Mesenchymal stem cell (in vitro differentiated cells and primary cell): ENCODE data around the gene LENG9.

ENCODE experiments used
- DNase-seq: peaks from one replicate; pipeline ENCODE4 v3.0.0-alpha.2; 2013
- H2AFZ ChIP-seq: one replicate; pipeline ENCODE4 v1.6.1; 2013; ENCODE audit warnings: low read depth, mild to moderate bottlenecking, control low read depth, inconsistent platforms, low read length, moderate library complexity
- H2AK5ac ChIP-seq: 2 replicates; pipeline ENCODE4 v1.6.1; 2013; ENCODE audit warnings: low read length, moderate library complexity, mild to moderate bottlenecking, inconsistent platforms; ENCODE audit not compliant: severe bottlenecking
- H2BK120ac ChIP-seq: one replicate; pipeline ENCODE4 v1.6.1; 2013; ENCODE audit warnings: low read depth, mild to moderate bottlenecking, inconsistent platforms, low read length, moderate library complexity
- H2BK12ac ChIP-seq, 2 experiments: one replicate each; pipeline ENCODE4 v1.6.1; 2013; ENCODE audit warnings: inconsistent platforms in 2 of 2, low read length in 2 of 2, mild to moderate bottlenecking in 2 of 2, moderate library complexity in 2 of 2, control low read depth in 1 of 2
- H2BK15ac ChIP-seq: one replicate; pipeline ENCODE4 v1.6.1; 2013; ENCODE audit warnings: mild to moderate bottlenecking, low read depth, inconsistent platforms; ENCODE audit not compliant: poor library complexity, severe bottlenecking
- H2BK5ac ChIP-seq: 2 replicates; pipeline ENCODE4 v1.6.1; 2013; ENCODE audit warnings: low read depth, mild to moderate bottlenecking, low read length, control low read depth, inconsistent platforms; ENCODE audit not compliant: poor library complexity, severe bottlenecking
- H3K14ac ChIP-seq, 2 experiments: one replicate each; pipeline ENCODE4 v1.6.1; 2013; ENCODE audit warnings: inconsistent platforms in 2 of 2, low read length in 2 of 2, control low read depth in 1 of 2, mild to moderate bottlenecking in 1 of 2, moderate library complexity in 1 of 2
- H3K18ac ChIP-seq, 2 experiments: one replicate each; pipeline ENCODE4 v1.6.1; 2013; ENCODE audit warnings: inconsistent platforms in 2 of 2, low read length in 2 of 2, control low read depth in 1 of 2, low read depth in 1 of 2, mild to moderate bottlenecking in 1 of 2
- H3K23ac ChIP-seq, 2 experiments: one replicate each; pipeline ENCODE4 v1.6.1; 2013; ENCODE audit warnings: inconsistent platforms in 2 of 2, low read length in 2 of 2, mild to moderate bottlenecking in 2 of 2, moderate library complexity in 2 of 2, control low read depth in 1 of 2
- H3K27ac ChIP-seq: 2 replicates; pipeline ENCODE4 v1.5.1; 2013; ENCODE audit warnings: mild to moderate bottlenecking, moderate library complexity, low read length, control low read depth, inconsistent platforms; ENCODE audit not compliant: poor library complexity, severe bottlenecking
- H3K27me3 ChIP-seq, 2 experiments: 2 replicates each; pipeline versions ENCODE4 v1.6.1 to v1.7.0; 2013; ENCODE audit warnings: low read length in 2 of 2, mild to moderate bottlenecking in 2 of 2, moderate library complexity in 2 of 2, control low read depth in 1 of 2, inconsistent platforms in 1 of 2; ENCODE audit not compliant: control insufficient read depth in 1 of 2, insufficient read depth in 1 of 2
- H3K36me3 ChIP-seq, 2 experiments: 2 replicates each; pipeline versions ENCODE4 v1.6.1 to v1.7.0; 2013; ENCODE audit warnings: low read length in 2 of 2, control low read depth in 1 of 2, inconsistent platforms in 1 of 2, low read depth in 1 of 2, mild to moderate bottlenecking in 1 of 2; ENCODE audit not compliant: insufficient read depth in 2 of 2, control insufficient read depth in 1 of 2
- H3K4ac ChIP-seq, 2 experiments: one replicate each; pipeline ENCODE4 v1.6.1; 2013; ENCODE audit warnings: inconsistent platforms in 2 of 2, low read length in 2 of 2, mild to moderate bottlenecking in 2 of 2, moderate library complexity in 2 of 2, control low read depth in 1 of 2, low read depth in 1 of 2
- H3K4me1 ChIP-seq: 2 replicates; pipeline ENCODE4 v1.6.1; 2013; ENCODE audit warnings: low read depth, low read length, control low read depth; ENCODE audit not compliant: control insufficient read depth, insufficient read depth
- H3K4me2 ChIP-seq: 2 replicates; pipeline ENCODE4 v1.6.1; 2013; ENCODE audit warnings: low read length, mild to moderate bottlenecking, inconsistent platforms; ENCODE audit not compliant: poor library complexity, severe bottlenecking
- H3K4me3 ChIP-seq, 2 experiments: 2 replicates each; pipeline versions ENCODE4 v1.5.1 to v1.7.0; 2013; ENCODE audit warnings: low read length in 2 of 2, mild to moderate bottlenecking in 2 of 2, control low read depth in 1 of 2, low read depth in 1 of 2; ENCODE audit not compliant: insufficient read depth in 1 of 2
- H3K79me1 ChIP-seq: replicated peaks from 2 replicates; pipeline ENCODE4 v1.6.1; 2013; ENCODE audit warnings: mild to moderate bottlenecking, control low read depth, low read length, inconsistent platforms; ENCODE audit not compliant: poor library complexity, severe bottlenecking
- H3K9ac ChIP-seq: 2 replicates; pipeline ENCODE4 v1.7.0; 2013; ENCODE audit warnings: mild to moderate bottlenecking, low read length, moderate library complexity
- H3K9me3 ChIP-seq: 2 replicates; pipeline ENCODE4 v1.7.0; 2013; ENCODE audit warnings: mild to moderate bottlenecking, low read length; ENCODE audit not compliant: control insufficient read depth
- H4K8ac ChIP-seq: one replicate; pipeline ENCODE4 v1.6.1; 2013; ENCODE audit warnings: inconsistent platforms, mild to moderate bottlenecking, low read length, moderate library complexity
- H4K91ac ChIP-seq: one replicate; pipeline ENCODE4 v1.6.1; 2013; ENCODE audit warnings: mild to moderate bottlenecking, low read length, inconsistent platforms
- WGBS: methylation state at CpG from one replicate; pipeline ENCODE4 v1.1.7; 2013; ENCODE audit warnings: mixed read lengths; 5-methylcytosine and 5-hydroxymethylcytosine counted together

Gene LENG9

GRCh38 chr19:54421169-54421516 is 42.4 kb downstream of the LENG9 start:
- peaks cover 59 to 68% of the 10 kb centered on the region in 2 experiments for H3K27me3 ChIP-seq
- H3K27ac ChIP-seq: no peak overlapping the region
- peaks cover 12% of the 10 kb centered on the region for H3K4me1 ChIP-seq
- no peak overlapping the region for H2BK5ac ChIP-seq
- H3K79me1 ChIP-seq: no peaks in the 10 kb centered on the region
- H3K4ac ChIP-seq: no peak overlapping the region
- H3K36me3 ChIP-seq: peaks cover 0 to 6% of the 10 kb centered on the region in 2 experiments
- no peak overlapping the region for H3K23ac ChIP-seq
- no peak overlapping the region for H2BK12ac ChIP-seq
- no peak overlapping the region for H2BK120ac ChIP-seq
- DNase-seq: no peak
- no peak overlapping the region for H3K14ac ChIP-seq
- H3K9me3 ChIP-seq: no peaks in the 10 kb centered on the region
- no peak overlapping the region for H3K4me3 ChIP-seq
- no peak overlapping the region for H2BK15ac ChIP-seq
- H4K91ac ChIP-seq: no peak overlapping the region
- no peak overlapping the region for H3K18ac ChIP-seq
- no peak overlapping the region for H3K4me2 ChIP-seq
- H2AK5ac ChIP-seq: no peak overlapping the region
- H4K8ac ChIP-seq: no peak overlapping the region
- H2AFZ ChIP-seq: no peak overlapping the region
- H3K9ac ChIP-seq: no peak overlapping the region
- WGBS: 63% methylated on average over 5 of the region's 9 CpGs

GRCh38 chr19:54420383-54421168 is 43.0 kb downstream of the LENG9 start:
- Histone ChIP-seq H3K4me2 (no peak overlapping the region), H3K27me3 (peaks cover 64 to 70% of the 10 kb centered on the region in 2 experiments), H3K9ac (no peak overlapping the region), H2BK5ac (no peak overlapping the region), H2AFZ (no peak overlapping the region), H2BK15ac (no peak overlapping the region), H3K23ac (no peak overlapping the region), H3K4me1 (peaks cover 12% of the 10 kb centered on the region), H4K91ac (no peak overlapping the region), H2BK12ac (no peak overlapping the region), H3K79me1 (no peaks in the 10 kb centered on the region), H4K8ac (no peak overlapping the region), H2AK5ac (no peak overlapping the region), H3K4ac (no peak overlapping the region), H2BK120ac (no peak overlapping the region), H3K18ac (no peak overlapping the region), H3K36me3 (peaks cover 0 to 6% of the 10 kb centered on the region in 2 experiments), H3K14ac (no peak overlapping the region), H3K9me3 (no peaks in the 10 kb centered on the region), H3K27ac (no peak overlapping the region), H3K4me3 (no peak overlapping the region)
- no peak for DNase-seq
- WGBS: 6% methylated on average over 16 of the region's 37 CpGs

GRCh38 chr19:54420068-54420382 is 43.6 kb downstream of the LENG9 start:
- peaks cover 0 to 6% of the 10 kb centered on the region in 2 experiments for H3K36me3 ChIP-seq
- no peak overlapping the region for H3K14ac ChIP-seq
- H3K4ac ChIP-seq: no peak overlapping the region
- DNase-seq: no peak
- no peak overlapping the region for H3K4me2 ChIP-seq
- H3K79me1 ChIP-seq: no peaks in the 10 kb centered on the region
- H2AFZ ChIP-seq: no peak overlapping the region
- no peak overlapping the region for H3K23ac ChIP-seq
- H3K18ac ChIP-seq: no peak overlapping the region
- H3K9me3 ChIP-seq: no peaks in the 10 kb centered on the region
- 17% methylated on average over 10 of the region's 10 CpGs for WGBS
- H4K91ac ChIP-seq: no peak overlapping the region
- H2BK120ac ChIP-seq: no peak overlapping the region
- no peak overlapping the region for H2BK5ac ChIP-seq
- H2BK15ac ChIP-seq: no peak overlapping the region
- no peak overlapping the region for H3K27ac ChIP-seq
- H4K8ac ChIP-seq: no peak overlapping the region
- peaks cover 67 to 69% of the 10 kb centered on the region in 2 experiments for H3K27me3 ChIP-seq
- no peak overlapping the region for H3K4me3 ChIP-seq
- H2AK5ac ChIP-seq: no peak overlapping the region
- no peak overlapping the region for H2BK12ac ChIP-seq
- H3K9ac ChIP-seq: no peak overlapping the region
- H3K4me1 ChIP-seq: peaks cover 12% of the 10 kb centered on the region

GRCh38 chr19:54418930-54419800 is 44.4 kb downstream of the LENG9 start:
- no peak overlapping the region for H3K23ac ChIP-seq
- H3K4ac ChIP-seq: no peak overlapping the region
- H3K14ac ChIP-seq: no peak overlapping the region
- H2AK5ac ChIP-seq: no peak overlapping the region
- no peak overlapping the region for H2BK15ac ChIP-seq
- peaks cover 12% of the 10 kb centered on the region for H3K4me1 ChIP-seq
- no peak overlapping the region for H2BK5ac ChIP-seq
- H3K9me3 ChIP-seq: no peaks in the 10 kb centered on the region
- no peak overlapping the region for H2AFZ ChIP-seq
- peaks cover 0 to 6% of the 10 kb centered on the region in 2 experiments for H3K36me3 ChIP-seq
- WGBS: 84% methylated on average over 26 of the region's 26 CpGs
- no peak overlapping the region for H4K8ac ChIP-seq
- no peak for DNase-seq
- no peak overlapping the region for H3K18ac ChIP-seq
- H3K27me3 ChIP-seq: peaks cover 75 to 77% of the 10 kb centered on the region in 2 experiments
- no peak overlapping the region for H3K9ac ChIP-seq
- H2BK120ac ChIP-seq: no peak overlapping the region
- H3K4me2 ChIP-seq: no peak overlapping the region
- H3K27ac ChIP-seq: no peak overlapping the region
- no peak overlapping the region for H4K91ac ChIP-seq
- no peak overlapping the region for H3K4me3 ChIP-seq
- H2BK12ac ChIP-seq: no peak overlapping the region
- H3K79me1 ChIP-seq: no peaks in the 10 kb centered on the region
